GM19438 (cell line): ENCODE results near the gene PLA2G12B.

Experiments used
- ATAC-seq: cut with Tn5 transposase; IDR thresholded peaks from one replicate; pipeline ENCODE4 v1.9.1; 2021; ENCODE audit warnings: low read depth; ENCODE audit not compliant: unreplicated experiment

The PLA2G12B gene

DNA sequence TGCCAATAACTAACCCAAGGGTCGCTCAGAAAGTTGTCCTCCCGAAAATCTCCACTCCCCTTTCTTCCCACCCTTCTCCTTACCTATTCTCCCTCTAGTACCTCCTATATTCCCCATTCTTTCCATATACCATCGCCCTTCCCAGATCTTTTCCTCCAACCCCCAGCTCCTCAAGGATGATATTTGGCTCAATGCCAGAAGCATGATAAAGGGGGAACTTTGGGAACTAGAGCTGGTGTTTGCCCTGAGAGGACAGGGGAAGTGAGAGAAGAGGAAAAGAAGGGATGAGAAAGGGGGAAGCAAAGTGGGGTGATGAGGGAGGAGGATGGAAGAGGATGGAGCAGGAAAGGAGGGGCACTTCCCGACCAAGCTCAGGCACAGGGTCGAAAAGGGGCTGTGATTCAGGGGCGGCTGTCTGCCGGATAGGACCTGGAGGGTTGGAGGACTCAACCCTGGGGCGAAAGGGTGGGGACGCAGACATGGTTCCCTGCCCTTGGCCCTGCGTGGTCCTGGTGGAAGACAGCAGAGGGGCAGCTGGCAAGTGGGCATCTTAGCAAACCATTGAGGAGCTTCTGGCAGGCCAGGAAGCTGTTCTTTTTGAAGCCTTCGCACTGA lies 59.3 kb downstream of the PLA2G12B start:
- no peak for ATAC-seq

DNA sequence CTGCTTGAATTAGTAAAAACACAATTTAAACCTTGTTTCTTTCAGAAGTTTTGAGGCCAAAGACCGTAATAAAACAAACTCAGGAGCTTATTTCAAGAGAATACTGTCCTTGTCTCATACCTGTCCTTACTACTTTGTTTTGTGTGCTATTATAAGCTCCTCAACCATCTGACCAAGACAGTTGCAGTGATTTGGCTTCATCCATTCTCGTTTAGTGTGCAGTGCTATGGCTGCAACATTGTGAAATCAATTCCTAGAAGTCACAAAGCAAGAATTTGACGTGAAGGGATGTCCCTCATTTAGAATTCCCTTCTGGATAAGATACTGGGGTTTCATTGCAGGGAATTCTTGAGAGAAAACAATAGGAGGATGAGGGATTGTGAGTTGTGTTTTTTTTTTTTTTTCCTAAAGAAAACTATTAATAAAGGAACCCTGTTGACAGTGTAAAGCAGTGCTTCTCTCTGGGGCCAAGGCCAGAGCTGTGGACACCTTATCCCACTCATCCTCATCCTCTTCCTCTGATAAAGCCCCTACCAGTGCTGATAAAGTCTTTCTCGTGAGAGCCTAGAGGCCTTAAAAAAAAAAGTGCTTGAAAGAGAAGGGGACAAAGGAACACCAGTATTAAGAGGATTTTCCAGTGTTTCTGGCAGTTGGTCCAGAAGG lies 61.3 kb downstream of the PLA2G12B start, which contains the start of gene OIT3:
Gene OIT3 (plus strand): TSS at position 604 of the 663 bp plus-strand sequence. CDS start 60 bp downstream, outside the sequence.
- ATAC-seq: no peak

DNA sequence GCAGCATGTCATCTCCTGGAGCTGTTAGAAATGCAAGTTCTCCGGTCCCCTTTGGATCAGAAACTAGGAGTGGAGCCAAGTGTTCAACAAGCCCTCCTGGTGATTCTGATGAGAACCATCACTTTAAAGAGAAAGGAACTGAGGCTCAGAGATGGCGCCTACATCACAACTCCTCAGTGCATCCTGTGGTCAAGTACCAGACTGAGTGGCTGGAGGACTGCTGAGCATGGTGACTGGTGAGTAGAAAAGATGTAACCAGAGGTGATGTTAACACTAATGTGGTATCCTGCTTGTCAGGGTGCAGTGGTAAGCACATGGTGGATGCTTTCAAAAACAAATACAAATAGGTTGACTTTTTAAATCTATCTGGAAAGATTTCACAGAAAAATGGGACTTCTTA lies 64.5 kb downstream of the PLA2G12B start:
- ATAC-seq: no peak

DNA sequence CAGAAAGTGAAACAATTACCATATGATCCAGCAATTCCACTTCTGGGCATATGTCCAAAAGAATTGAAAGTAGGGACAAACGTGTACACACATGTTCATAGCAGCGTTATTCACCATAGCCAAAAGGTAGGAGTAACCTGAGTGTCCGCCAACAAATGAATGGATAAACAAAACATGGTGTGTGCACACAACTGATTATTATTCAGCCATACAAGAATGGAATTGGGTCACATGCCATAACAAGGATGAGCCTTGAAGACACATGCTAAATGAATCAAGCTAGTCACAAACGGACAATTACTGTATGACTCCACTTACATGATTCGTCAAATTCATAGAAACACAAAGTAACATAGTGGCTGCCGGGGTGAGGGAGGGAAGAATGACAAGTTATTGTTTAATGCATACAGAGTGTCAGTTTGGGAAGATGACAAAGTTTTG lies 65.2 kb downstream of the PLA2G12B start:
- no peak for ATAC-seq

DNA sequence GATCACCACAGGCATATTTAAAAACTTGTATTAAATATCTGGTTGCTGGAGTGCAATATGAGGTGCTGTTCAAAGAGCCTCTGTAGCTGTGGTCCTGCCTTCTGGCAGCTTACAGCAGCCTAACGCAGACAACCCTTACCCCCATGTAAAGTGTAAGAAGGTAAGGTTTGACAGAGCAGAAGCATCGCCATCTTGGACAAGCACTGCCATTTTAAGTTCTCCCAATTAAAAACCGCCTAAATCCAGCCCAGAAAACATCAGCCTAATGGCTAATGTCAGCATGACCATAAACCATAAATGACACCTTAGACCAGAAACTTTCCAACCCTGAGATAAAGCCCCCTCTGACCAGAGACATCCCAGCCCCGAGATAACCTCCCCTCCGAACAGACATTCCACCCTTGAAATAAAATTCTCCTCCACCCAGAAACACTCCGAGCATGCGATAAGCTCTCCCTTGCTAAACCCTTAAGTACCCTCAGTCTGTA lies 66.4 kb downstream of the PLA2G12B start:
- ATAC-seq: no peak

DNA sequence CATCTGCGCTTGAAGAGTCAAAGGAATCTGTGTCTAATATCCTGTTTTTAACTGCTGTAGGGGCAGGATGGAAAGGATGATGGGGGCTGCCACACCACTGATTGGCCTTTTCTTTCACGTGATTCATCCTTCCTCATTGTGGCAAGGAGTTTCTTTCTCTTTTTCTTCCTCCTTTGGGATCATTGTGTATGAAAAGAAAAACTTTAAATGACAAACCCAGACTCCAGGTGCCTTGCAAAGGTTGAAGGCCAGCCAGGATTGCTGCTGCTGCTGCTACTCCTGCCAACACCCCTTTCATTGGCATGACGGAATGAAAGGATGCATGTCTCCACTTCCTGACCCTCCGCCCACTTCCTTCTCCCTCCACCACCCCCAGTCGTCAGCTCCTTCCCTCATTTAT lies 67.6 kb downstream of the PLA2G12B start:
- ATAC-seq: no peak

DNA sequence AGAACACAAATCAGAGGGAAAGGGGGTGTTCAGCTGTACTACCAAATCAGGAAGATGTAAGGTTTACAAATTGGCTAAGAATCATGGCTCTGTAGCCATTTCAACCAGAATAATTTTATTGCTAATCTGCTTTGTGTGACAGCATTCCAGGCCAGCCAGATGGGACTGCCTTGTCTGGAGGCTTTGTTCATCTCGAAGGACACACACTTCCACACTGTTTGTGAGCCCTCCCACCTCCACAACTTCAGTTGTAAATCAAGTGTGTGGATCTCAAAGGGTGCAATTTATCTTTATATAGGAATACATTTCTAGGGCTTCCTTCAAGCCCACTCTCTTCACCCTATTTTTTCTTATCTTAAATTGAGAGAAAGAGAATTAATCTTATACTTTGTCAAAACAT lies 68.0 kb downstream of the PLA2G12B start:
- no peak for ATAC-seq

DNA sequence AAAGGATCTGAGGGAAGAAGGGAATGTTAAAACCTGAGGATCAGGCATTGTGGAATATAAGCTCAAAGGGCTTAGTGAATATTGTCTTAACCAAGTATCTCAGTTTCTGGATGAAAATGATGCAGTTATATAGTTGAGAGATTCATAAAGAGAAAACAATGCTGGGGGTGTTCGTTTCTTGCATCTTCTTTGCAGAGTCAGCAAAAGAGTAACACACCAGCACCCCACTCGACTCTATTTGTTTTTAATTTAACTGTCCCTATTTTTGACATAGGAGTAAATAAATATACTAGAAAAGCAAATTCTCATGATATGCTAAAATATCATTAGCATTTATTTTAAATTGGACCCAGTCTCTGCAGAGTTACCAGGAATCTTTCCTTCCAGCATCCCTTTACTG lies 68.7 kb downstream of the PLA2G12B start:
- no peak for ATAC-seq
